ENCODE data around the gene PCNX2.
"Not testable (repeated sequence)": the region's sequence is repeated elsewhere in the genome, so short reads cannot be mapped to it uniquely, and the experiment has no call there.

The PCNX2 gene

GRCh38 chr1:233005703-233006102 lies 289.8 kb downstream of the PCNX2 start:
- no peak for TF ChIP-seq CTCF (conservative IDR thresholded peaks at IDR 0.05; ENCODE audit: low read depth, low read length)
- peak; percentile 41 for DNase-seq (ENCODE audit: low read depth)
- no peak overlapping the region for H3K4me3 ChIP-seq (ENCODE audit: low read depth, low read length)

- no peak overlapping the region for H3K4me3 ChIP-seq (ENCODE audit: low read depth, low read length)
- DNase-seq (ENCODE audit: low read depth), result no peak
- no peak for TF ChIP-seq CTCF (conservative IDR thresholded peaks at IDR 0.05; ENCODE audit: low read depth, low read length)
These were observed 290.4 kb downstream of the PCNX2 start for GRCh38 chr1:233005156-233005555.

GRCh38 chr1:233004451-233004850 lies 291.1 kb downstream of the PCNX2 start:
- no peak for TF ChIP-seq CTCF (conservative IDR thresholded peaks at IDR 0.05; ENCODE audit: low read depth, low read length)
- H3K4me3 ChIP-seq (ENCODE audit: low read depth, low read length), result no peak overlapping the region
- DNase-seq (ENCODE audit: low read depth), result no peak

GRCh38 chr1:233003638-233004037 lies 291.9 kb downstream of the PCNX2 start:
- not testable (repeated sequence) for H3K4me3 ChIP-seq (ENCODE audit: low read depth, low read length); DNase-seq (ENCODE audit: low read depth)

GRCh38 chr1:232999956-233000625 lies 295.4 kb downstream of the PCNX2 start:
- DNase-seq (ENCODE audit: low read depth), result no peak
- TF ChIP-seq CTCF (conservative IDR thresholded peaks at IDR 0.05; ENCODE audit: low read depth, low read length), result no peak
- no peak overlapping the region for H3K4me3 ChIP-seq (ENCODE audit: low read depth, low read length)

- no peak for TF ChIP-seq CTCF (conservative IDR thresholded peaks at IDR 0.05; ENCODE audit: low read depth, low read length)
- DNase-seq (ENCODE audit: low read depth), result no peak
- no peak overlapping the region for H3K4me3 ChIP-seq (ENCODE audit: low read depth, low read length)
These were observed 296.9 kb downstream of the PCNX2 start for GRCh38 chr1:232998646-232999045.

GRCh38 chr1:232998138-232998537 lies 297.4 kb downstream of the PCNX2 start:
- DNase-seq (ENCODE audit: low read depth), result no peak
- H3K4me3 ChIP-seq (ENCODE audit: low read depth, low read length), result no peak overlapping the region
- no peak for TF ChIP-seq CTCF (conservative IDR thresholded peaks at IDR 0.05; ENCODE audit: low read depth, low read length)

Data from choroid plexus epithelial cell (primary cell).